Epidermal melanocyte (primary cell): ENCODE results near the gene CIC.

Source experiments
- DNase-seq: peaks from one replicate; pipeline ENCODE4 v3.0.0; 2011; ENCODE audit warnings: low spot score; ENCODE audit not compliant: insufficient read length

The CIC gene

GRCh38 chr19:42287827-42288107 is 18.7 kb downstream of the CIC start:
- DNase-seq: no peak

- no peak for DNase-seq
Observed at GRCh38 chr19:42288387-42288786, 19.3 kb downstream of the CIC start.

- no peak for DNase-seq
Observed at GRCh38 chr19:42288881-42289555, 20.0 kb downstream of the CIC start.

- no peak for DNase-seq
Observed at GRCh38 chr19:42289556-42290041, 20.5 kb downstream of the CIC start.

GRCh38 chr19:42290136-42290522 is 21.1 kb downstream of the CIC start:
- no peak for DNase-seq

GRCh38 chr19:42290523-42291434 is 21.7 kb downstream of the CIC start:
- no peak for DNase-seq

GRCh38 chr19:42291435-42291810 is 22.4 kb downstream of the CIC start:
- no peak for DNase-seq

- DNase-seq: no peak
Observed at GRCh38 chr19:42292042-42292960, 23.2 kb downstream of the CIC start.

GRCh38 chr19:42292963-42293362 is 23.9 kb downstream of the CIC start:
- no peak for DNase-seq

- no peak for DNase-seq
Observed at GRCh38 chr19:42293540-42293939, 24.5 kb downstream of the CIC start.

GRCh38 chr19:42293948-42294347 is 24.9 kb downstream of the CIC start:
- DNase-seq: no peak

- no peak for DNase-seq
Observed at GRCh38 chr19:42294471-42295137, 25.6 kb downstream of the CIC start.

- no peak for DNase-seq
Observed at GRCh38 chr19:42295342-42295741, 26.3 kb downstream of the CIC start.

- peak; percentile 74 for DNase-seq
Observed at GRCh38 chr19:42295831-42296525, 26.9 kb downstream of the CIC start.

GRCh38 chr19:42297039-42297438 is 28.0 kb downstream of the CIC start:
- DNase-seq: no peak

- DNase-seq: no peak
Observed at GRCh38 chr19:42301646-42302203, 32.7 kb downstream of the CIC start, which contains the start of gene PRR19. Gene PRR19, plus strand, starts transcription at chr19:42302132. Its CDS starts 7,453 bp downstream, at chr19:42309585.

- no peak for DNase-seq
Observed at GRCh38 chr19:42303101-42303464, 34.0 kb downstream of the CIC start.

GRCh38 chr19:42303876-42304275 is 34.8 kb downstream of the CIC start:
- no peak for DNase-seq

- DNase-seq: no peak
Observed at GRCh38 chr19:42306646-42307045, 37.6 kb downstream of the CIC start.

GRCh38 chr19:42309686-42310085 is 40.6 kb downstream of the CIC start:
- DNase-seq: no peak
